ENCODE measurements around the gene LRRC8D. TPM values are rescaled to one million over a fixed set of nuclear protein-coding genes. Genes with fewer than 3 reads are reported as not detected.

The LRRC8D gene
- total RNA-seq, 1 experiment from 2014 or later = 19.6 TPM

DNA sequence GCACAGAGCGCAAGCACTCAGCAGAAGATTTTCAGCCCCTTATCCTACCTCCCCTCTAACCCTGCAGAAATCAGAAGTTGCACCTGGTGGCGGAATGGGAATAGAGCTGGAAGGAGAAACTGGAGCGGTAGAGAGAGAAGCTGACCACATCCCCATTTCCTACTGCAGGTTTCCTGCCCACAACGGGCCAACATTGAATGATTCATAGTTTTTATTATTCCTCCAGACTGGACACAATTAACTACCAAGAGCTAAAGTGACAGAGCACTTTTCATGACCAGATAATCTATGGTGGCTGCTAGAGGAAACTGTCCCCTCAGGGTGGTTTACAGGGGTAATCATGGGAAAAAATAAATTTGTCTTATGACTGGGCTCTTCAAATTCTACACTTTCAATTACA, 21.3 kb upstream of the LRRC8D start:
- TF ChIP-seq, protein P1, sequence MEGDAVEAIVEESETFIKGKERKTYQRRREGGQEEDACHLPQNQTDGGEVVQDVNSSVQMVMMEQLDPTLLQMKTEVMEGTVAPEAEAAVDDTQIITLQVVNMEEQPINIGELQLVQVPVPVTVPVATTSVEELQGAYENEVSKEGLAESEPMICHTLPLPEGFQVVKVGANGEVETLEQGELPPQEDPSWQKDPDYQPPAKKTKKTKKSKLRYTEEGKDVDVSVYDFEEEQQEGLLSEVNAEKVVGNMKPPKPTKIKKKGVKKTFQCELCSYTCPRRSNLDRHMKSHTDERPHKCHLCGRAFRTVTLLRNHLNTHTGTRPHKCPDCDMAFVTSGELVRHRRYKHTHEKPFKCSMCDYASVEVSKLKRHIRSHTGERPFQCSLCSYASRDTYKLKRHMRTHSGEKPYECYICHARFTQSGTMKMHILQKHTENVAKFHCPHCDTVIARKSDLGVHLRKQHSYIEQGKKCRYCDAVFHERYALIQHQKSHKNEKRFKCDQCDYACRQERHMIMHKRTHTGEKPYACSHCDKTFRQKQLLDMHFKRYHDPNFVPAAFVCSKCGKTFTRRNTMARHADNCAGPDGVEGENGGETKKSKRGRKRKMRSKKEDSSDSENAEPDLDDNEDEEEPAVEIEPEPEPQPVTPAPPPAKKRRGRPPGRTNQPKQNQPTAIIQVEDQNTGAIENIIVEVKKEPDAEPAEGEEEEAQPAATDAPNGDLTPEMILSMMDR (conservative IDR thresholded peaks at IDR 0.05; ENCODE audit: low read depth, low read length) = 0 out of 2 replicates have a peak, but pooled peaks have one; percentile 10
- no peak for TF ChIP-seq EZH2 (IDR thresholded peaks at IDR 0.05; ENCODE audit: low read length, unreplicated experiment)
- no peak for TF ChIP-seq EZH2phosphoT487 (IDR thresholded peaks at IDR 0.05; ENCODE audit: borderline replicate concordance, low read length)
- H4K20me1 ChIP-seq (ENCODE audit: low read length) = no peaks in the 10 kb centered on the region
- H3K27me3 ChIP-seq (ENCODE audit: low read length) = no peaks in the 10 kb centered on the region
- peak overlapping the region; percentile 58 for H3K27ac ChIP-seq (ENCODE audit: low read length)
- ChIA-PET CTCF (no interaction called here), POLR2A (ENCODE audit: unreplicated experiment) (no interaction called here)
- ATAC-seq (peak; percentile 89), DNase-seq (peak; percentile 67)
- H3K4me1 ChIP-seq (ENCODE audit: insufficient read depth, low read length) = peaks cover 13% of the 10 kb centered on the region
- intact Hi-C loops (cut with micrococcal nuclease) = no loop called here
- no peak overlapping the region for H3K4me3 ChIP-seq (ENCODE audit: low read length)
- no peaks in the 10 kb centered on the region; the same call in 1 of the 2 replicates for H3K9me2 ChIP-seq (replicated peaks; ENCODE audit: low read length)
- no peak overlapping the region for H3K9ac ChIP-seq (ENCODE audit: low read length)
- H3F3A ChIP-seq (ENCODE audit: low read length, unreplicated experiment) = no peaks in the 10 kb centered on the region
- 0 out of 2 replicates have a peak overlapping the region, but pooled peaks have one; percentile 9 for H2AFZ ChIP-seq (ENCODE audit: low read length)
- no TSS peak for BruUV-seq (replicated peaks)
- H3K79me2 ChIP-seq (ENCODE audit: low read length) = no peaks in the 10 kb centered on the region
- no peaks in the 10 kb centered on the region for H3K9me3 ChIP-seq (ENCODE audit: low read length)
- H3K4me2 ChIP-seq (ENCODE audit: low read length) = peak overlapping the region; percentile 27; the same call in 1 of the 2 replicates
- H3K36me3 ChIP-seq (ENCODE audit: low read depth, low read length) = no peaks in the 10 kb centered on the region

- TF ChIP-seq, protein P1 (conservative IDR thresholded peaks at IDR 0.05; ENCODE audit: low read depth, low read length) = no peak
- TF ChIP-seq EZH2 (IDR thresholded peaks at IDR 0.05; ENCODE audit: low read length, unreplicated experiment) (no peak), EZH2phosphoT487 (IDR thresholded peaks at IDR 0.05; ENCODE audit: borderline replicate concordance, low read length) (no peak)
- Histone ChIP-seq H3K27me3 (ENCODE audit: low read length) (no peaks in the 10 kb centered on the region), H3K9me3 (ENCODE audit: low read length) (no peaks in the 10 kb centered on the region), H3K36me3 (ENCODE audit: low read depth, low read length) (no peaks in the 10 kb centered on the region), H3K27ac (ENCODE audit: low read length) (peak overlapping the region; percentile 58), H4K20me1 (ENCODE audit: low read length) (no peaks in the 10 kb centered on the region), H3K4me3 (ENCODE audit: low read length) (no peak overlapping the region), H3K9ac (ENCODE audit: low read length) (no peak overlapping the region), H3K4me2 (ENCODE audit: low read length) (no peak overlapping the region; the same call in 1 of the 2 replicates), H3F3A (ENCODE audit: low read length, unreplicated experiment) (no peaks in the 10 kb centered on the region), H3K4me1 (ENCODE audit: insufficient read depth, low read length) (peaks cover 13% of the 10 kb centered on the region), H3K9me2 (replicated peaks; ENCODE audit: low read length) (no peaks in the 10 kb centered on the region; the same call in 1 of the 2 replicates), H2AFZ (ENCODE audit: low read length) (0 out of 2 replicates have a peak overlapping the region, but pooled peaks have one; percentile 9), H3K79me2 (ENCODE audit: low read length) (no peaks in the 10 kb centered on the region)
- no peak for DNase-seq
- intact Hi-C loops (cut with micrococcal nuclease) = no loop called here
- ATAC-seq = no peak
- BruUV-seq (replicated peaks) = no TSS peak
- CTCF ChIA-PET = no interaction called here
- POLR2A ChIA-PET (ENCODE audit: unreplicated experiment) = interaction anchor here (0.6 kb wide), 1 partner anchor 178 kb away, joined by 13 read pairs; no protein-coding TSS in a partner anchor
These were observed 20.7 kb upstream of the LRRC8D start for GRCh38 chr1:89800022-89800655.

- Histone ChIP-seq H3K36me3 (ENCODE audit: low read depth, low read length) (no peaks in the 10 kb centered on the region), H3K79me2 (ENCODE audit: low read length) (no peaks in the 10 kb centered on the region), H4K20me1 (ENCODE audit: low read length) (no peaks in the 10 kb centered on the region), H3K27me3 (ENCODE audit: low read length) (no peaks in the 10 kb centered on the region), H3K4me3 (ENCODE audit: low read length) (no peak overlapping the region), H2AFZ (ENCODE audit: low read length) (no peak overlapping the region), H3K4me1 (ENCODE audit: insufficient read depth, low read length) (peaks cover 13% of the 10 kb centered on the region), H3F3A (ENCODE audit: low read length, unreplicated experiment) (no peaks in the 10 kb centered on the region), H3K9me3 (ENCODE audit: low read length) (no peaks in the 10 kb centered on the region), H3K9ac (ENCODE audit: low read length) (no peak overlapping the region), H3K27ac (ENCODE audit: low read length) (no peak overlapping the region), H3K9me2 (replicated peaks; ENCODE audit: low read length) (no peaks in the 10 kb centered on the region; the same call in 1 of the 2 replicates), H3K4me2 (ENCODE audit: low read length) (no peak overlapping the region)
- no TSS peak for BruUV-seq (replicated peaks)
- TF ChIP-seq EZH2 (IDR thresholded peaks at IDR 0.05; ENCODE audit: low read length, unreplicated experiment) (no peak), EZH2phosphoT487 (IDR thresholded peaks at IDR 0.05; ENCODE audit: borderline replicate concordance, low read length) (no peak)
- DNase-seq = no peak
- intact Hi-C loops (cut with micrococcal nuclease) = no loop called here
- POLR2A ChIA-PET (ENCODE audit: unreplicated experiment) = no interaction called here
- CTCF ChIA-PET = no interaction called here
- no peak for ATAC-seq
These were observed 20.1 kb upstream of the LRRC8D start for GRCh38 chr1:89800718-89801117.
